ENCODE data around the gene PLEKHF1.

DNA sequence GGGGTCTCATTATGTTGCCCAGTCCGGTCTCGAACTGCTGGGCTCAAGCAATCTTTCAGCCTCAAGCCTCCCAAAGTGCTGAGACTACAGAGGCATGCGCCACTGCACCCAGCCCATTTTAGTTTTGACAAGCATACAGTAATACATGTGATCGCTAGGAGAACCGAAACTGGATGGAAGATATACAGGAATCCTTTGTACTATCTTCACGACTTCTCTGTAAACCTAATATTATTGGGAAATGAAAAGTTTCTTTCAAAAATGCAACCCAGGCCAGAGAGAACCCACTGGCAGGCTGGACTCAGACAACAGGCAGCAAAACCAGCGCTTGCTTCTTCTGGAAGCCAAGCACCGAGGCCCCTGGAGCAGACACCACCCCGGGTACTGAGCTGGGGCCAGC is 40.4 kb downstream of the PLEKHF1 start:
- no peak for TF ChIP-seq POLR2AphosphoS5 (IDR thresholded peaks at IDR 0.05; ENCODE audit: borderline replicate concordance, low read depth, low read length)
- no peak for TF ChIP-seq EZH2 (IDR thresholded peaks at IDR 0.05)
- no peak for TF ChIP-seq FOXP2 (optimal IDR thresholded peaks at IDR 0.05; ENCODE audit: control extremely low read depth, extremely low read length, insufficient read depth)
